GM12891 (cell line): Measurements from ENCODE around the gene SLC13A3.

Experiments
- PAX5 ChIP-seq: IDR thresholded peaks from 2 replicates; pipeline ENCODE4 v1.6.1; 2011; ENCODE audit warnings: low read length, moderate library complexity, mild to moderate bottlenecking; ENCODE audit not compliant: insufficient read depth, severe bottlenecking
- POLR2A ChIP-seq: IDR thresholded peaks from 2 replicates; pipeline ENCODE4 v1.6.1; 2011; ENCODE audit warnings: low read depth, low read length, control low read depth
- POLR2AphosphoS5 ChIP-seq: IDR thresholded peaks from 2 replicates; pipeline ENCODE4 v1.6.1; 2011; ENCODE audit warnings: low read depth, low read length, control low read depth
- POU2F2 ChIP-seq: IDR thresholded peaks from 2 replicates; pipeline ENCODE4 v1.6.1; 2011; ENCODE audit warnings: low read depth, mild to moderate bottlenecking, control low read depth, low read length, moderate library complexity
- TAF1 ChIP-seq: IDR thresholded peaks from 2 replicates; pipeline ENCODE4 v1.6.1; 2011; ENCODE audit warnings: low read depth, low read length, control low read depth

GRCh38 chr20:46546936-46547335 lies 104.3 kb downstream of the SLC13A3 start:
- TF ChIP-seq POU2F2 = no peak
- no peak for TF ChIP-seq POLR2A
- no peak for TF ChIP-seq POLR2AphosphoS5
- TF ChIP-seq PAX5 = no peak
- TF ChIP-seq TAF1 = no peak
